ENCODE data around the gene ATP13A5. TPM values are rescaled to one million over a fixed set of nuclear protein-coding genes. Genes with fewer than 3 reads are reported as not detected.

ATP13A5 gene
- not detected for total RNA-seq
- 0.07 TPM for polyA plus RNA-seq
- long read RNA-seq, donor 1: 0 reads
- long read RNA-seq, donor 2: 0 reads
- long read RNA-seq, donor 3: 0 reads
- long read RNA-seq, donor 4: 0 reads

- WGBS: 57% methylated on average over 6 of the region's 6 CpGs
- H3K27me3 ChIP-seq (ENCODE audit: control insufficient read depth, insufficient read depth): no peaks in the 10 kb centered on the region
- no peaks in the 10 kb centered on the region for H3K4me1 ChIP-seq (ENCODE audit: control insufficient read depth, insufficient read depth, low read length)
- no peak for ATAC-seq
- intact Hi-C loops (cut with DNase I): no loop called here
- no peaks in the 10 kb centered on the region for H3K9me3 ChIP-seq (ENCODE audit: control insufficient read depth, low read length)
- DNase-seq: no peak
- H3K4me3 ChIP-seq (ENCODE audit: low read length): no peak within 1 kb of the TSS
- H3K27ac ChIP-seq (ENCODE audit: low read length): no peak within 1 kb of the TSS
These were observed at the start of gene ATP13A5 for GRCh38 chr3:193378706-193379105. Gene ATP13A5 (minus strand): TSS chr3:193378753. CDS start chr3:193378725, 28 bp downstream.

- WGBS: 88% methylated on average over 4 of the region's 4 CpGs
- ATAC-seq (no peak), DNase-seq (no peak)
- intact Hi-C loops (cut with DNase I): no loop called here
- Histone ChIP-seq H3K4me1 (ENCODE audit: control insufficient read depth, insufficient read depth, low read length) (no peaks in the 10 kb centered on the region), H3K27ac (ENCODE audit: low read length) (no peak overlapping the region), H3K9me3 (ENCODE audit: control insufficient read depth, low read length) (no peaks in the 10 kb centered on the region), H3K4me3 (ENCODE audit: low read length) (no peak overlapping the region), H3K27me3 (ENCODE audit: control insufficient read depth, insufficient read depth) (no peaks in the 10 kb centered on the region)
These were observed 40.2 kb upstream of the ATP13A5 start for GRCh38 chr3:193418576-193419373.

GRCh38 chr3:193416629-193417028 is 38.1 kb upstream of the ATP13A5 start:
- Histone ChIP-seq H3K9me3 (ENCODE audit: control insufficient read depth, low read length) (no peaks in the 10 kb centered on the region), H3K27ac (ENCODE audit: low read length) (no peak overlapping the region), H3K4me1 (ENCODE audit: control insufficient read depth, insufficient read depth, low read length) (no peaks in the 10 kb centered on the region), H3K27me3 (ENCODE audit: control insufficient read depth, insufficient read depth) (no peaks in the 10 kb centered on the region), H3K4me3 (ENCODE audit: low read length) (no peak overlapping the region)
- WGBS: 89% methylated on average over 2 of the region's 2 CpGs
- DNase-seq (no peak), ATAC-seq (no peak)
- intact Hi-C loops (cut with DNase I): no loop called here

- Histone ChIP-seq H3K9me3 (ENCODE audit: control insufficient read depth, low read length) (no peaks in the 10 kb centered on the region), H3K27ac (ENCODE audit: low read length) (no peak overlapping the region), H3K4me3 (ENCODE audit: low read length) (no peak overlapping the region), H3K27me3 (ENCODE audit: control insufficient read depth, insufficient read depth) (peaks cover 3% of the 10 kb centered on the region), H3K4me1 (ENCODE audit: control insufficient read depth, insufficient read depth, low read length) (no peaks in the 10 kb centered on the region)
- no peak for DNase-seq
- no peak for ATAC-seq
- intact Hi-C loops (cut with DNase I): no loop called here
- WGBS: 64% methylated on average over 1 of the region's 1 CpG
These were observed 29.1 kb upstream of the ATP13A5 start for GRCh38 chr3:193407688-193408087.

- intact Hi-C loops (cut with DNase I): no loop called here
- H3K27ac ChIP-seq (ENCODE audit: low read length): no peak overlapping the region
- H3K27me3 ChIP-seq (ENCODE audit: control insufficient read depth, insufficient read depth): peaks cover 3% of the 10 kb centered on the region
- no peaks in the 10 kb centered on the region for H3K9me3 ChIP-seq (ENCODE audit: control insufficient read depth, low read length)
- H3K4me1 ChIP-seq (ENCODE audit: control insufficient read depth, insufficient read depth, low read length): no peaks in the 10 kb centered on the region
- H3K4me3 ChIP-seq (ENCODE audit: low read length): no peak overlapping the region
- ATAC-seq (no peak), DNase-seq (no peak)
- WGBS: 76% methylated on average over 6 of the region's 6 CpGs
These were observed 28.6 kb upstream of the ATP13A5 start for GRCh38 chr3:193407112-193407511.

- no peak for DNase-seq
- H3K9me3 ChIP-seq (ENCODE audit: control insufficient read depth, low read length): no peaks in the 10 kb centered on the region
- no peak overlapping the region for H3K27ac ChIP-seq (ENCODE audit: low read length)
- WGBS: 86% methylated on average over 2 of the region's 2 CpGs
- intact Hi-C loops (cut with DNase I): no loop called here
- H3K4me1 ChIP-seq (ENCODE audit: control insufficient read depth, insufficient read depth, low read length): no peaks in the 10 kb centered on the region
- peaks cover 3% of the 10 kb centered on the region for H3K27me3 ChIP-seq (ENCODE audit: control insufficient read depth, insufficient read depth)
- no peak overlapping the region for H3K4me3 ChIP-seq (ENCODE audit: low read length)
- no peak for ATAC-seq
These were observed 24.8 kb upstream of the ATP13A5 start for GRCh38 chr3:193403307-193403706.

- ATAC-seq (no peak), DNase-seq (no peak)
- Histone ChIP-seq H3K4me3 (ENCODE audit: low read length) (no peak overlapping the region), H3K27ac (ENCODE audit: low read length) (no peak overlapping the region), H3K9me3 (ENCODE audit: control insufficient read depth, low read length) (no peaks in the 10 kb centered on the region), H3K27me3 (ENCODE audit: control insufficient read depth, insufficient read depth) (no peaks in the 10 kb centered on the region), H3K4me1 (ENCODE audit: control insufficient read depth, insufficient read depth, low read length) (no peaks in the 10 kb centered on the region)
- intact Hi-C loops (cut with DNase I): no loop called here
These were observed 21.8 kb upstream of the ATP13A5 start for GRCh38 chr3:193400304-193400703.

- WGBS: 63% methylated on average over 7 of the region's 7 CpGs
- Histone ChIP-seq H3K27ac (ENCODE audit: low read length) (no peak overlapping the region), H3K4me1 (ENCODE audit: control insufficient read depth, insufficient read depth, low read length) (no peaks in the 10 kb centered on the region), H3K9me3 (ENCODE audit: control insufficient read depth, low read length) (no peaks in the 10 kb centered on the region), H3K4me3 (ENCODE audit: low read length) (no peak overlapping the region), H3K27me3 (ENCODE audit: control insufficient read depth, insufficient read depth) (no peaks in the 10 kb centered on the region)
- ATAC-seq: peak in 1 of 2 donors; percentile 35
- no peak for DNase-seq
- intact Hi-C loops (cut with DNase I): no loop called here
These were observed 18.1 kb upstream of the ATP13A5 start for GRCh38 chr3:193396451-193397244.

GRCh38 chr3:193391902-193392301 is 13.3 kb upstream of the ATP13A5 start:
- 76% methylated on average over 3 of the region's 3 CpGs for WGBS
- H3K27ac ChIP-seq (ENCODE audit: low read length): no peak overlapping the region
- H3K27me3 ChIP-seq (ENCODE audit: control insufficient read depth, insufficient read depth): no peaks in the 10 kb centered on the region
- DNase-seq (no peak), ATAC-seq (no peak)
- H3K4me3 ChIP-seq (ENCODE audit: low read length): no peak overlapping the region
- H3K9me3 ChIP-seq (ENCODE audit: control insufficient read depth, low read length): no peaks in the 10 kb centered on the region
- intact Hi-C loops (cut with DNase I): no loop called here
- H3K4me1 ChIP-seq (ENCODE audit: control insufficient read depth, insufficient read depth, low read length): no peaks in the 10 kb centered on the region

GRCh38 chr3:193389335-193389734 is 10.8 kb upstream of the ATP13A5 start:
- H3K4me1 ChIP-seq (ENCODE audit: control insufficient read depth, insufficient read depth, low read length): no peaks in the 10 kb centered on the region

GRCh38 chr3:193388361-193388760 is 9.8 kb upstream of the ATP13A5 start:
- no peaks in the 10 kb centered on the region for H3K4me1 ChIP-seq (ENCODE audit: control insufficient read depth, insufficient read depth, low read length)
- DNase-seq (no peak), ATAC-seq (no peak)
- intact Hi-C loops (cut with DNase I): no loop called here
- no peaks in the 10 kb centered on the region for H3K27me3 ChIP-seq (ENCODE audit: control insufficient read depth, insufficient read depth)
- no peaks in the 10 kb centered on the region for H3K9me3 ChIP-seq (ENCODE audit: control insufficient read depth, low read length)
- WGBS: 79% methylated on average over 6 of the region's 6 CpGs
- H3K27ac ChIP-seq (ENCODE audit: low read length): no peak overlapping the region
- H3K4me3 ChIP-seq (ENCODE audit: low read length): no peak overlapping the region

More at GRCh38 chr3:193389335-193389734, 10.8 kb upstream of the ATP13A5 start:
- Histone ChIP-seq H3K4me3 (ENCODE audit: low read length) (no peak overlapping the region), H3K9me3 (ENCODE audit: control insufficient read depth, low read length) (no peaks in the 10 kb centered on the region), H3K27ac (ENCODE audit: low read length) (no peak overlapping the region), H3K27me3 (ENCODE audit: control insufficient read depth, insufficient read depth) (no peaks in the 10 kb centered on the region)
- 80% methylated on average over 2 of the region's 2 CpGs for WGBS
- intact Hi-C loops (cut with DNase I): no loop called here
- DNase-seq (no peak), ATAC-seq (no peak)
